OCI-LY7 (cell line): ENCODE measurements around the gene STK11IP.

Experiments used
- CTCF ChIP-seq: fragments of 200-600 bp; sonication (generic); conservative IDR thresholded peaks from 2 replicates; pipeline ENCODE4 v1.5.1; 2014; ENCODE audit warnings: mild to moderate bottlenecking, antibody characterized with exemption, low read length, moderate library complexity, mixed read lengths
- EZH2phosphoT487 ChIP-seq: fragments of 200-600 bp; sonication (generic); IDR thresholded peaks from 2 replicates; pipeline ENCODE4 v1.6.1; 2018; ENCODE audit warnings: low read depth, borderline replicate concordance, mild to moderate bottlenecking, mixed run types, antibody characterized with exemption, low read length, moderate library complexity, mixed read lengths

GRCh38 chr2:219638948-219639755 lies 41.5 kb downstream of the STK11IP start:
- TF ChIP-seq CTCF (no peak), EZH2phosphoT487 (no peak)
